Neutrophil (primary cell): Measurements from ENCODE around the gene ARHGEF37.

Experiments
- H3K27ac ChIP-seq: fragments of 200-600 bp; sonication (generic); 2 replicates; pipeline ENCODE4 v1.5.1; 2016; ENCODE audit warnings: mild to moderate bottlenecking, moderate library complexity
- H3K27me3 ChIP-seq: fragments of 200-600 bp; sonication (generic); 2 replicates; pipeline ENCODE4 v1.6.0; 2016; ENCODE audit warnings: mild to moderate bottlenecking
- H3K36me3 ChIP-seq: fragments of 200-600 bp; sonication (generic); 2 replicates; pipeline ENCODE4 v1.5.1; 2017
- H3K4me1 ChIP-seq, 2 experiments: fragments of 200-600 bp in 1 of 2; sonication (generic) in 1 of 2; 1 replicate in 1 of 2; 2 replicates in 1 of 2; pipeline versions ENCODE4 v1.5.1 to v1.6.1; 2013 to 2016; ENCODE audit warnings: low read depth in 1 of 2, low read length in 1 of 2, mild to moderate bottlenecking in 1 of 2, moderate library complexity in 1 of 2; ENCODE audit not compliant: control insufficient read depth in 1 of 2, insufficient read depth in 1 of 2
- H3K4me3 ChIP-seq, 2 experiments: fragments of 200-600 bp in 1 of 2; sonication (generic) in 1 of 2; 1 replicate in 1 of 2; 2 replicates in 1 of 2; pipeline ENCODE4 v1.5.1; 2013 to 2016; ENCODE audit warnings: low read depth in 1 of 2, low read length in 1 of 2, mild to moderate bottlenecking in 1 of 2, moderate library complexity in 1 of 2
- H3K9me3 ChIP-seq: fragments of 200-600 bp; sonication (generic); 2 replicates; pipeline ENCODE4 v1.5.1; 2016
- TF ChIP-seq, protein P1 (sequence below): fragments of 200-600 bp; sonication (generic); IDR thresholded peaks from 2 replicates; pipeline ENCODE4 v1.5.1; 2016; ENCODE audit warnings: antibody characterized with exemption

Gene ARHGEF37

DNA sequence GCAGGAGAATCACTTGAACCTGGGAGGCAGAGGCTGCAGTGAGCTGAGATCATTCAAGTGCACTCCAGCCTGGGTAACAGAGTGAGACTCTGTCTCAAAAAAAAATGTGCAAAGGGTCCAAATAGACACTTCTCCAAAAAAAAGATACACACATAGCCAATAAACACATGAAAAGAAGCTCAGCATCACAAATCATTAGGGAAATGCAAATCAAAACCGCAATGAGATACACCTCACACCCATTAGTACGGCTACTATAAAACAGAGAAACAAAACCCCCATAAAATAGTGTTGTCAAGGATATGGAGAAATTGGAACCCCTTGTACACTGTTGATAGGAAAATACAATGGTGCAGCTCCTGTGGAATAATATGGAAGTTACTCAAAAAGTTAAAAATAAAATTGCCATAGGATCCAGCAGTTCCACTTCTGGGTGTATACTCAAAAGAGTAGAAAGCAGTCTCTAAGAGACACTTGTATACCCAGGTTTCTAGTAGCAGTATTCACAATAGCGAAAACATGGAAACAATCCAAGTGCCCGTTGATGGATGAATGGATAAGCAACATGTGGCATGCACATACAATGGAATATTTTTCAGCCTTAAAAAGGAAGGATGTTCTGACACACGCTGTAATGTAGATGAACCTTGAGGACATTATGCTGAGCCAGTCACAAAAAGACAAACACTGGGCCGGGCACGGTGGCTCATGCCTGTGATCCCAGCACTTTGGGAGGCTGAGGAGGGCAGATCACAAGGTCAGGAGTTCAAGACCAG lies 91.6 kb downstream of the ARHGEF37 start:
- H3K27ac ChIP-seq, result no peak overlapping the region
- TF ChIP-seq, protein P1, sequence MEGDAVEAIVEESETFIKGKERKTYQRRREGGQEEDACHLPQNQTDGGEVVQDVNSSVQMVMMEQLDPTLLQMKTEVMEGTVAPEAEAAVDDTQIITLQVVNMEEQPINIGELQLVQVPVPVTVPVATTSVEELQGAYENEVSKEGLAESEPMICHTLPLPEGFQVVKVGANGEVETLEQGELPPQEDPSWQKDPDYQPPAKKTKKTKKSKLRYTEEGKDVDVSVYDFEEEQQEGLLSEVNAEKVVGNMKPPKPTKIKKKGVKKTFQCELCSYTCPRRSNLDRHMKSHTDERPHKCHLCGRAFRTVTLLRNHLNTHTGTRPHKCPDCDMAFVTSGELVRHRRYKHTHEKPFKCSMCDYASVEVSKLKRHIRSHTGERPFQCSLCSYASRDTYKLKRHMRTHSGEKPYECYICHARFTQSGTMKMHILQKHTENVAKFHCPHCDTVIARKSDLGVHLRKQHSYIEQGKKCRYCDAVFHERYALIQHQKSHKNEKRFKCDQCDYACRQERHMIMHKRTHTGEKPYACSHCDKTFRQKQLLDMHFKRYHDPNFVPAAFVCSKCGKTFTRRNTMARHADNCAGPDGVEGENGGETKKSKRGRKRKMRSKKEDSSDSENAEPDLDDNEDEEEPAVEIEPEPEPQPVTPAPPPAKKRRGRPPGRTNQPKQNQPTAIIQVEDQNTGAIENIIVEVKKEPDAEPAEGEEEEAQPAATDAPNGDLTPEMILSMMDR, result no peak
- no peaks in the 10 kb centered on the region for H3K9me3 ChIP-seq
- H3K4me3 ChIP-seq, result no peak overlapping the region
- H3K27me3 ChIP-seq, result no peaks in the 10 kb centered on the region
- H3K4me1 ChIP-seq, result peaks cover 11 to 12% of the 10 kb centered on the region in 2 experiments
- H3K36me3 ChIP-seq, result no peaks in the 10 kb centered on the region

DNA sequence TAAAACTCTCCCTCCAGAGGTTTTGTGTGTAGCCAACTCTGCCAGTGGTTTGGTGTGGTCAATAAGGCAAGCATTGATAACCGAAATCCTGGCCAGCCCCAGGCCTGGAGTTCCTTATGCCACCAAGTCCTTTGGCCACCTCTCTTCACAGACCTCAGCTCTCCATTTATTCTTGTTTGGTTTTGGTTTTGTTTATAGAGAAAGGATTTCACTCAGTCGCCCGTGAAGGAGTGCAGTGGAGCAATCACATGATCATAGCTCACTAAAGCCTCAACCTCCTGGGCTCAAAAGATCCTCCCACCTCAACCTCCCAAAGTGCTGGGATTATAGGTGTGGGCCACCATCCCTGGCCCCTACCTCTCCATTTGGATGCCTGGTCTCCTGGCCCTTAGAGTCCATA lies 93.4 kb downstream of the ARHGEF37 start:
- H3K27ac ChIP-seq, result no peak overlapping the region
- H3K4me3 ChIP-seq, result no peak overlapping the region
- H3K9me3 ChIP-seq, result no peaks in the 10 kb centered on the region
- TF ChIP-seq, protein P1, result no peak
- H3K4me1 ChIP-seq, result peaks cover 15 to 16% of the 10 kb centered on the region in 2 experiments
- no peaks in the 10 kb centered on the region for H3K27me3 ChIP-seq
- no peaks in the 10 kb centered on the region for H3K36me3 ChIP-seq

DNA sequence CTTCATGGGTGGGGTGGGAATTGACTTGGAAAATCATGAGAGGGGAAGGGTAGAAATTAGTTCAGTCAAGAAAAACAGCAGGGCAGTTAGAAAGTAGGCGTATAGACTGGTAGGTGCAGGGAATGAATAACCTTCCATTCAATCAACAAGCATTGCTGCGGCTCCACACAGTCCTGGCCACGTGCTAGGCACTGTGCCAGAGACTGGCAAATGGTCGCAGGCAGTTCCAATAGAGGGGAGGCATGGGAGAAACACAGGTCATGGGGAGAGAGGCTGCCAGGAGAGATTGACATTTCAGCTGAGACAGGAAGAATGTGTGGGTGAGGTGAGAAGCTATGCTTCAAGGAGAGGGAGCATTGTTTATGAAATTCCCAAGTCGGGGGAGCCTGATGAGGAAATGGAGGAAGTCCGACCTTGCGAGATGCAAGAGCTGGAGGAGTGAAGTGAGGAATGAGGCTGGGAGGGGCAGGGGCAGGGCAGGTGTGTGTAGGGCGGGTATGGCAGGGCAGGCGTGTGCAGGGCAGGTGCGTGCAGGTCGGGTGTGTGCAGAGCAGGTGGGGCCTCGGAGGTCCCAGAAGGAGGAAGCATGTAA lies 94.4 kb downstream of the ARHGEF37 start:
- no peak overlapping the region for H3K4me3 ChIP-seq
- H3K27ac ChIP-seq, result no peak overlapping the region
- H3K4me1 ChIP-seq, result peaks cover 25 to 26% of the 10 kb centered on the region in 2 experiments

DNA sequence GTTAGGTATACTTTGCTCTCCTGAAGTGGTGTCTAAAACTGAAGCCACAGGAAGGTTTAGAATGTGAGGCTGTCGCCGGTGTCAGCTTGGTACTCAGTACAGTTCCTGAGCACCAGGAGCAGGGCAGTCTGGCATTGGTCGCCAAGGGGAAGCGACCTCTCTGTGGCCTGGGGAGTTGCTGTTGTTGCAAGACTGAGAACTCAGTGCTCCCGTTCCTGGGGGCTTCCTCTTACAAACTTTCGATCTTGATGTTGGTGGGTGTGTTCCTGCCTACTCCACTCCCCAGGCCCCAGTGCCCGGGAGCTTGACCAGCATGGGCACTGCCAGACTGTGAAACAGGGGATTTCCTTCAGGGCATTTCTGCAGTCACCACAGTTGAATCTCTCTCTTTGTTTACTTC lies 96.4 kb downstream of the ARHGEF37 start:
- H3K27ac ChIP-seq, result no peak overlapping the region
- peaks cover 34 to 37% of the 10 kb centered on the region in 2 experiments for H3K4me1 ChIP-seq
- TF ChIP-seq, protein P1, result no peak
- H3K36me3 ChIP-seq, result no peaks in the 10 kb centered on the region
- no peaks in the 10 kb centered on the region for H3K27me3 ChIP-seq
- H3K9me3 ChIP-seq, result no peaks in the 10 kb centered on the region
- no peak overlapping the region for H3K4me3 ChIP-seq

More for the DNA sequence above, 94.4 kb downstream of the ARHGEF37 start:
- no peaks in the 10 kb centered on the region for H3K36me3 ChIP-seq
- no peaks in the 10 kb centered on the region for H3K27me3 ChIP-seq
- H3K9me3 ChIP-seq, result no peaks in the 10 kb centered on the region
- TF ChIP-seq, protein P1, result no peak

DNA sequence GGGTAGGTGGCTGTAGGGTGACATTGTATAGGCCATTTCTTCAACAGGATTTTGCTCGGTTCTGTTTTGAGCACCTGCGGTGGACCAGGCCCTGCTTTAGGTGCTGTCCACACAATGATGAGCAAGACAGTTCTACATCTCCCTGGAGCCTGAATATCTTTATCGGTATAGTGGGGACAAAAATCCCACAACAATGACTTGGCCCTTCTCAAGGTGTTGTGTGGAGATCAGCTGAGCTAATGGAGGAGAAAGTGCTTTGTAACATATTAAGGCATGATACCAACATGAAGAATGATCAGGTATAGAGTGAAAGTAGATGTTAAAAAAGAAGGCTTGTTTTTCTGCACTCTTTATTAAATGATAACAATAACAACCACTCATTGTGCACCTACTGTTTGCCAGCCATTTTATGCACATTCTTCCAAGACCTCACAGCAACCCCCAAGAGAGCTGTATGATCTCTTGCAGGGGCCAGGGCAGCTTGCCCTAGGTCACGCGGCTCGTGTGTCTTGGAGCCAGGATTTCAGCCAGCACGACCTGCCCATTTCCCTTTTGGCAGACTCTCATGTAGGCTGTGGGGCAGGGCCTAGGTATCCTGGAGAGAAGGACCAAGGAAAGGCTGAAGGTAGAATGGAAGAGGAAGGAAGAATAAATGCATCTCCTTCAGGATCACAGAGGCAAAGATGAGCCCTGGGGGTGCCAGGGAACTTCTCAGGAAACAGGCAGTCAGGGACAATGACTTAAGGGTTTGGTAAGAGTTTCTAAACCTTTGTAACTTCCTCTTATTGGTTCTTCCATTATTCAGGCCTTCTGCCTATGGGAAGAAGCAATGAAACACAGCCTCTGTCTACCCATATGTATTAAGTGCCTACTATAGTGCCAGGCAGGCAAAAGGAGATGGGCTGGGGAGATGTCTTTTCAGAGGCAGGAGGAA lies 98.8 kb downstream of the ARHGEF37 start:
- Histone ChIP-seq H3K9me3 (no peaks in the 10 kb centered on the region), H3K27ac (peak overlapping the region; percentile 83), H3K27me3 (no peaks in the 10 kb centered on the region), H3K36me3 (no peaks in the 10 kb centered on the region), H3K4me3 (peak overlapping the region in 1 of 2 experiments; percentile 9), H3K4me1 (peaks cover 34 to 37% of the 10 kb centered on the region in 2 experiments)
- TF ChIP-seq, protein P1, result no peak
